AG04449 (cell line): ENCODE data around the gene MGRN1.

Experiments used
- CTCF ChIA-PET: fragments of 350-600 bp; formaldehyde crosslinking; extraction: SDS; loops from one replicate; lab custom pipeline; 2021; ENCODE audit warnings: antibody characterized with exemption; lab: Yijun Ruan, JAX
- POLR2A ChIA-PET: fragments of 400-600, 350-600 bp; formaldehyde crosslinking; extraction: SDS; loops from one replicate; lab custom pipeline; 2020; ENCODE audit warnings: antibody characterized with exemption, inconsistent platforms; lab: Yijun Ruan, JAX
- DNase-seq: peaks from one replicate; pipeline ENCODE4 v3.0.0-alpha.2; 2010; ENCODE audit warnings: low read depth, low spot score
- H3K4me3 ChIP-seq: 2 replicates; pipeline ENCODE4 v1.5.1; 2011; ENCODE audit warnings: low read depth, mild to moderate bottlenecking, control low read depth, low read length
- CTCF ChIP-seq: IDR thresholded peaks from one replicate; pipeline ENCODE4 v1.5.1; 2011; ENCODE audit warnings: mild to moderate bottlenecking, moderate library complexity, low read length, control low read depth, inconsistent platforms; ENCODE audit not compliant: insufficient read depth; ENCODE audit errors: missing control alignments

Gene MGRN1

GRCh38 chr16:4651827-4652226 lies 27.2 kb downstream of the MGRN1 start:
- no peak for TF ChIP-seq CTCF
- no peak overlapping the region for H3K4me3 ChIP-seq
- CTCF ChIA-PET, result interaction anchor here (0.8 to 3.3 kb wide), 7 partner anchors 7 to 34 kb away, joined by 3 to 17 read pairs (median 6); partner anchors contain the start of gene MGRN1
- no peak for DNase-seq
- POLR2A ChIA-PET, result no interaction called here

GRCh38 chr16:4652561-4652960 lies 27.9 kb downstream of the MGRN1 start:
- H3K4me3 ChIP-seq, result no peak overlapping the region
- POLR2A ChIA-PET, result no interaction called here
- DNase-seq, result no peak

GRCh38 chr16:4654011-4654963 lies 29.7 kb downstream of the MGRN1 start:
- CTCF ChIA-PET, result no interaction called here
- POLR2A ChIA-PET, result no interaction called here
- H3K4me3 ChIP-seq, result no peak overlapping the region
- no peak for DNase-seq
- TF ChIP-seq CTCF, result no peak

More at GRCh38 chr16:4652561-4652960, 27.9 kb downstream of the MGRN1 start:
- TF ChIP-seq CTCF, result no peak
- CTCF ChIA-PET, result no interaction called here

- ChIA-PET CTCF (no interaction called here), POLR2A (no interaction called here)
- TF ChIP-seq CTCF, result no peak
- no peak for DNase-seq
- no peak overlapping the region for H3K4me3 ChIP-seq
Measured at GRCh38 chr16:4654964-4655590, 30.5 kb downstream of the MGRN1 start.

- TF ChIP-seq CTCF, result no peak
- POLR2A ChIA-PET, result no interaction called here
- CTCF ChIA-PET, result no interaction called here
- DNase-seq, result no peak
- no peak overlapping the region for H3K4me3 ChIP-seq
Measured at GRCh38 chr16:4655801-4656200, 31.2 kb downstream of the MGRN1 start.

GRCh38 chr16:4656221-4656620 lies 31.6 kb downstream of the MGRN1 start:
- CTCF ChIA-PET, result interaction anchor here (1.0 kb wide), 1 partner anchor 32 kb away, joined by 4 read pairs; the partner anchor contains the start of gene MGRN1
- DNase-seq, result no peak
- TF ChIP-seq CTCF, result no peak
- POLR2A ChIA-PET, result no interaction called here
- H3K4me3 ChIP-seq, result no peak overlapping the region
